ENCODE data around the gene KNOP1.

Gene KNOP1

GRCh38 chr16:19757762-19758595 lies 40.0 kb upstream of the KNOP1 start:
- no peak for DNase-seq (ENCODE audit: insufficient read length, low spot score)
- no peak for FAIRE-seq

GRCh38 chr16:19757026-19757425 lies 39.0 kb upstream of the KNOP1 start:
- DNase-seq (ENCODE audit: insufficient read length, low spot score) (no peak), FAIRE-seq (no peak)
- no peak for TF ChIP-seq CTCF (IDR thresholded peaks at IDR 0.05; ENCODE audit: insufficient read depth, missing control alignments)

More at GRCh38 chr16:19757762-19758595, 40.0 kb upstream of the KNOP1 start:
- no peak for TF ChIP-seq CTCF (IDR thresholded peaks at IDR 0.05; ENCODE audit: insufficient read depth, missing control alignments)

GRCh38 chr16:19755268-19755667 lies 37.2 kb upstream of the KNOP1 start:
- no peak for DNase-seq (ENCODE audit: insufficient read length, low spot score)
- no peak for FAIRE-seq
- no peak for TF ChIP-seq CTCF (IDR thresholded peaks at IDR 0.05; ENCODE audit: insufficient read depth, missing control alignments)

- FAIRE-seq: no peak
- no peak for DNase-seq (ENCODE audit: insufficient read length, low spot score)
- TF ChIP-seq CTCF (IDR thresholded peaks at IDR 0.05; ENCODE audit: insufficient read depth, missing control alignments): no peak
Measured at GRCh38 chr16:19754644-19755036, 36.6 kb upstream of the KNOP1 start.

- no peak for DNase-seq (ENCODE audit: insufficient read length, low spot score)
- TF ChIP-seq CTCF (IDR thresholded peaks at IDR 0.05; ENCODE audit: insufficient read depth, missing control alignments): no peak
- no peak for FAIRE-seq
Measured at GRCh38 chr16:19753815-19754643, 36.0 kb upstream of the KNOP1 start.

- no peak for TF ChIP-seq CTCF (IDR thresholded peaks at IDR 0.05; ENCODE audit: insufficient read depth, missing control alignments)
- DNase-seq (ENCODE audit: insufficient read length, low spot score) (no peak), FAIRE-seq (no peak)
Measured at GRCh38 chr16:19751478-19752385, 33.7 kb upstream of the KNOP1 start.
